HG03457 (cell line): ENCODE data around the gene APBA1.

Experiments used
- ATAC-seq: cut with Tn5 transposase; IDR thresholded peaks from one replicate; pipeline ENCODE4 v1.9.1; 2021; ENCODE audit warnings: moderate number of reproducible peaks; ENCODE audit not compliant: unreplicated experiment

The APBA1 gene

DNA sequence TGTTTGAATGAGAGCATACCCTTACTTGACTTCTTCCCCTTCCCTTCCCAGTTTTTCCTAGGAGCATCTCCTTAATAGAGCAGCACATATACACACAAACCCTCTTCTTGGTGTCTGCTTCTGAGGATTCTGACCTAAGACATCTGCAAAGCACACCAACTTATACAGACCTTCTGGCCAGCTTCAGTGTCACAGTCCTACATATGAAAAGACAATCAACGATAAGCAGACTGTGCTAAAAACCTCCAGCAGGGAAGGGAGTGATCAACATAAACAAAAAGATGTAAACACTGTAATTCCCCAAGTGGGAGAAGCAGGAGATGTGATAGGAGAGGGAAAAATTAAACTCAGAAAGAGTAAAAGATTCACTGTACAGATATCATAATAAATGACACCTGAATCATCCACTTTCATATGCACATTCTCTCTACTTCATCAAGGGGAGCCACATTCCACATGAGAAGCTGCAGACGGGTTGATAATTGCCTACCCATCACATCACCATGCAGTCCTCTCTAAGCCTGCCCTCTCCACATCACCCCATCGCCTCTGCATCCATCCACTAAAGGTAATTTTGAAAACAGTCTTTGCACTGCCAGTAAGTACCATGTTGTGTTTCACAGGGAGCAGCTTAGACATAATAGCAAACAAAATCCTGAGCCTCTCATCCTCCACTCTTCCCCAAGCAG lies 13.0 kb downstream of the APBA1 start:
- no peak for ATAC-seq

DNA sequence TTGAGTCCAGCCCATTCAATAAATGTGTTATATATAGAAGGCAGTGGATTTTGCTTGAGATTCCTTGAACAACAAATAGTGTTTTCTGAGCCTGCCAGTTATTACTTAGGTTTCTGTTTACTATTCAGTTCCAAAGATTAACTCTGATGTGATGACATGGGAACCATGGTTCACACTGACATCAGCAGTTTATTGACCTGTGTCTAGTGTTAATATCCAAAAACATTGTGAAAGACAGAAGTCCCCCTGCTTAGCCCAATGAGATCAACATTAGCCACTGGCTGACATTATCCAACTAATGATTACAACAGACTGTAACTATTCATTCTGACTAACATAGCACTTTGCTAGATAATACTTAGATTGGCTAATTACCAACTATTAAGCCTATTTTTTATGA lies 14.9 kb downstream of the APBA1 start:
- ATAC-seq, result no peak

DNA sequence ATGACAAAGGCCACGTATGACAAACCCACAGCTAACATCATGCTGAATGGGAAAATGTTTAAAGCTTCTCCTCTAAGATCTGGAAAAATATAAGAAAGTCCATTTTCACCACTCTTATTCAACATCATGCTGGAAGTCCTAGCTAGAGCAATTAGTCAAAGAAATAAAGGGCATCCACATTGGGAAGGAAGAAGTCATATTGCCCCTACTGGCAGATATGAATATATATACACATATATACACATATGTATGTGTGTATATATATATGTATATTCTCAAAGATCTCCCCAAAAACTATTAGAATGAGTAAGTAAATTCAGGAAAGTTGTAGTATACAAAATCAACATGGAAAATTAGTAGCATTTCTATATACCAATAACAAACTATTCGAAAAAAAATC lies 17.1 kb downstream of the APBA1 start:
- ATAC-seq, result no peak

DNA sequence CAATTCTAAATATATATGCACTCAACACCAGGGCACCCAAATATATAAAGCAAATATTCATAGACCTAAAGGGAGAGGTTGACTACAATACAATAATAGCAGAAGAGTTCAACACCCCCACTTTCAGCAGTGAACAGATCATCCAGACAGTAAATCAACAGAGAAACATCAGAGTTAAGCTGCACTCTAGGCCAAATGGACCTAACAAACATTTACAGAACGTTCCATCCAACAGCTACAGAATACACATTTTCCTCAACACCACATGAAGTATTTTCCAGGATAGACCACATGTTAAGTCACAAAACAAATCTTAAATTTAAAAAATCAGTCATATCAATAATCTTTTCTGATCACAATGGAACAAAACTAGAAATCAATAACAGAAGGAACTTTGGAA lies 18.9 kb downstream of the APBA1 start:
- ATAC-seq, result no peak

DNA sequence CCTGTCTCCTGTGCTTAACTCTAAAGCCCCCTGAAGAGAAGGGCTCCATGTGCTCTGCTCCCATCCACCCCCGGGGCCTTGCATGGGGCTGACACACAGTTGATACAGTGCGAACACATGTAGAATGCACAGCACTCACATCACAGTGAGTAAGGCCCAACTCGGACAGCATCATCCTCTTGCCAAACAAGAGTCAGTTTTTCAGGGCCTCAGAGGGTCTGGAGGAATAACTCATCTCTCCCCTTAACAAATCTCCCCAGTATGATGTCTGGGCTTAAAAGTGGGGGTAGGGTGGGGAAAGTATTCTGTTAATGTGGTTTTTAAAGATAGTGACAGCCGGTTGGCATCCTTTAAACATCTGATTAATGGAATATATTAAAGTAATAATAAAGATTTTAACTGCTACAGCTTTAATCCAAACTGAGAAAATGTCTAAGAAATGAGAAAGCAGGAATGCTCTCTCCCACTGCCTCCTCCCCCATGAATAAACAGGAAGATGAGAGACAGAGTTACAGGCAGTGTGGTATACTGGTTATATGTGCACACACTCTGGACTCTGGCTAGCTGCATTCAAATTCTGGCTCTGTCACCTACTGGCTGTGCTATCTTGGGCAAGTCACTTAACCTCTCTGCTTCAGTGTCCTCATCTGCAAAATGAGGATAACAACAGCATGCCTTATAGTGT lies 22.5 kb downstream of the APBA1 start:
- ATAC-seq, result no peak

DNA sequence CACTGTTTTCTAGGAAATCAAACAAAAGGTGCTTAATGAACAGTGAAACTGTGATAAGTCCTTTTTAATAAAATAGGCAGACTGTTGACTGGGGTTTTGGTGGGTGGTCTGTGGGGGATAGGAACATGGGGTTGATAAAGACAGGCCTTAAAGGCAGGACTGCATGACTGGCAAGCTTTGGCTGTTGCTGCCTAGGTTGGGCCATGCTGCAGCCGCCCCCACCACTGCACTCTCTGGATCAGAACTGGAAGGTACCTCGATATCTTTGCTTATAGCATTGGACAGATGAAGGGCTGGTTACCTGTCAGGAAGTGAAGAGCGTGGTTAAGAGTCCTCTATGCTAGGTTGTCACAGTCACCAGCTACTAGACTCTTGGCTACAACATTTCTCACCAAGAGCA lies 24.4 kb downstream of the APBA1 start:
- ATAC-seq, result no peak

DNA sequence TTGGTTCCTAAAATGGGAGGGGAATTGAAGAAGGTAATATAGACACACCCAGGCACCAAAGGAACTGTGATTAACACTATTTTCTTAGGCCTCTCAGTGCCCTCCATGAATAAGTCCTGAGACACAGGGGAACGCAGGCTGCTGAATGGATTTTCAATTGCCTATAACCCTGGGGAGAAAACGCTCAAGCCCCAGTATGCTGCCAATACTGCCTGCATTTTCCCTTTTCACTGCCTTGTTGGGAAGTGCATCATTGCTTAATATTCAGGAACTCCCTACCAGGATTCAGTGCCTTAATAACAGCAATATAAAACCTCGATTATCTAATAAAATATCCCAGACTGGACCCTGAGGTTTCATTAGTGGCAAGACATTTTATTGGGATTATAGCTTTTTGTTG lies 25.4 kb downstream of the APBA1 start:
- no peak for ATAC-seq

DNA sequence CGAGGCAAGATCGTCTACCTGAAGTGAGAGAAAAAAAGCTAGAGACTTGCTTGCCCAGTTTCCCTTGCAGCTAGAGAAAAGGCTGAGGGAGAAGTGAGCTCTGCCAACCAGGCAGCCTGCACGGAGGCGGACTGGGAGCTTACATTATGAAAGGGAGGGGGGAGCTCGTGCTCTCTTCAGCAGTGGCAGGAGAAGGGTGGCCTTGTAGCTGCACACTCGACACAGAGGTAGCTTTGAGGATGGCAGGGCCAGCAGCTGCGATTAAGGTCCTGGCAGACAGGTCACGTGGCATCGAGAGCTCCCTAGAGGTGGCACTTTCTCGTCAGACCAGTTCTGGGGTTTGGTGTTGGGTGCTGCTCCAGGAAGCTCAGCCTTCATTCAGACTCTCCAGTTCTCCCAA lies 26.7 kb downstream of the APBA1 start:
- no peak for ATAC-seq

DNA sequence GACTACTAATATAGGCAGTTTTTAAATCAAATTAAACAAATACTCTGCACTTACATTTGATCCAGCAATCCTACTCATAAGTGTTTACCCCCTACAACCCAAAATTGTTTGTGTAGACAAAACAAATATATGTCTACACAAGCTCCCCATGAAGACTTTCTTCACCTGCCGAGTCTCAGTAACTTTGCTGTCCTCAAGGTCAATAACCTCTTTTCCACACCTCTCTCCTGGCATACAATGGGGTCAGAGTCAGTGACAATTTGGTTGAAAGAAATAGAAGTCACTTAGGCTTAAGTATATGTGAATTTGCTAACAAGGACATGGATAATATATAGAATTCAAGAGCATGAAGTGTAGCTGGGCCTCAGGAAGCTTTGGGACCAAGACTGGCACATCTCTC lies 29.1 kb downstream of the APBA1 start:
- no peak for ATAC-seq

DNA sequence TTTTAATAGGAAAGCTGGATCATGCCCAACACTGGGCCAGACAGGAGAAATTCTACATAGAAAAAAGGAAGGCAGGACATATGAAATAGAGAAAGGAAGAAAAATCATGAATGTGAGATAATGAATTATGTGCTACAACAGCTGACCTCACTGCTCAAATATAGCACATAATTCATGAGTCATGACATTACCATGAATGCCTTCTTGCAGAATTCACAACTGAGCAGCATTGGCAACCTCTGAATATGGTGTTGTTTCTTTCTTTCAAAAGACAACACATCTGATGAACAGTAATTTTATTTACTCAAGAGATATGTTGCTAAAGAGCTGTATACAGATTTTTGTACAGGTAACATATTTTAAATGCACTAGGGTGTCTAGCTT lies 34.4 kb downstream of the APBA1 start:
- no peak for ATAC-seq

DNA sequence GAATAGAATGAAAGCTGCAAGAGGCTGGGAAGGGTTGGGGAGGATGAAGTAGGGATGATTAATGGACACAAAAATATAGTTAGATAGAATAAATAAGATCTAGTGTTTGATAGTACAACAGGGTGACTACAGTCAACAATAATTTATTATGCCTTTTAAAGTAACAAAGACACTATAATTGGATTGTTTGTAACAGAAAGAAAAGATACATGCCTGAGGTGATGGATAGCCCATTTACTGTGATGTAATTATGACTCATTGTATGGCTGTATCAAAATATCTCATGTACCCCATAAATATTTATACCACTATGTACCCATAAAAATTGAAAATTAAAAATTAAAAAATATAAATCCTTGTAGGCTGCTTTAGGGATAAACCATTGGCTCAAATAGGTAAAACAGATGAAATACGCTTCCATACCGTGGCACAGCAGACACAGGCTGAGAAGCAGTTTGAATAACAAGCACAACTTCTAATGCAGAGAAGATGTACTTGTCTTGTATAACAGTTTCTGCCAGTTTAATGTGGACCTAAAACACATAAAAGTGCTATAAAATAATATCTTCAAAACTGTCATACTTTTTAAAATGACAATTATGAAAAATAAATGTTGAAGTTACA lies 34.9 kb downstream of the APBA1 start:
- ATAC-seq, result no peak

DNA sequence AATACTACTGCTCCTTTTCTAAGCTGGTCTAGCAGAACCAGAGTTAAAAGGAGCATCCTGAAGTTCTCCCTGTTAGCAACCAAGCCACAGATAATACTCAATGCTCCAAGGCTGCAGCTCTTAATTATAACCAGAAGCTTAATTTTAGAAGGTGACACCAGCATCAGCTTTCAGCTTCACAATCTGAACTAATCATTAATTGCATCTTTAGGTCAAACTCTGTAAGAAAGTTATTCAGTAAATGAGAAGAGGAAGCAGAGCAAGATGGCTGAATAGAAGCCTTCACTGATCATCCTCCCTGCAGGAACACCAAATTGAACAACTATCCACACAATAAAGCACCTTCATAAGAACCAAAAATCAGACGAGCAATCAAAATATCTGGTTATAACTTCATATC lies 38.5 kb downstream of the APBA1 start:
- no peak for ATAC-seq

DNA sequence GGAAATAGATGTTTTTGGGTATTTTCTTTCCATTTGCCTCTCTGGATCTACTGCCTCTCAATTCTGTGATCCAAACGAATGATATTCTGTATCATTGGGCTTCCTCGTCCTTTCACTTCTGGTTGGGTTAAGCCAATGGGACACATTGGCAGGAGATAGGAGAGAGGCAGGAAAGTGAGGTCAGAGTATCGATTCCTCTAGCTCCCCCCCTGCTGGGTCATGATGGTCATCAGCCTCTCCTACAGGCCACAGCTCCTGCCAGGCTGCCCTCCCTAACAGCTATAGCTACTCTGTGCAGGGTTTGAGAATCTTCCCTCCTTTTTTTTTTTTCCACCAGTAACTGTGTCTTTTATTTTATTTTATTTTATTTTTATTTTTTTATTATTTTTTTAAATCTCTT lies 39.4 kb downstream of the APBA1 start:
- ATAC-seq, result no peak

DNA sequence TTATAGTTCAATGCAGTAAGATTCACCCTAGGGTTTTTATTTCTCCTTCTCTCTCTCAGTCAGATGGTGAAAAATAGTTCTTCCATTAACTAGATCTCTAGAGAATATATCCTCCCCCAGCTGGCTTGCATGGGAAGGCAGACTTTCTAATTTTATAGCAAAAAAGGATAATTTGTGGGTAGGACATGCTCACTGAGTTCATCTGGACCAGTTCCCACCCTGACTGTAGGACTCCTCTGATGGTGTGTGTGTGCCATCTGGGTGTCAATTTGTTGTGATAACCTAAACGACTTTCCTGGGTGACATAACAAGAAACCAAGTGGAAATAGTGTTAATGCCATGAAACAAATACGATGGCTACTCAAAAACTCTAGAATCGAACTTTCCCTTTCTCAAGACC lies 44.9 kb downstream of the APBA1 start:
- no peak for ATAC-seq

DNA sequence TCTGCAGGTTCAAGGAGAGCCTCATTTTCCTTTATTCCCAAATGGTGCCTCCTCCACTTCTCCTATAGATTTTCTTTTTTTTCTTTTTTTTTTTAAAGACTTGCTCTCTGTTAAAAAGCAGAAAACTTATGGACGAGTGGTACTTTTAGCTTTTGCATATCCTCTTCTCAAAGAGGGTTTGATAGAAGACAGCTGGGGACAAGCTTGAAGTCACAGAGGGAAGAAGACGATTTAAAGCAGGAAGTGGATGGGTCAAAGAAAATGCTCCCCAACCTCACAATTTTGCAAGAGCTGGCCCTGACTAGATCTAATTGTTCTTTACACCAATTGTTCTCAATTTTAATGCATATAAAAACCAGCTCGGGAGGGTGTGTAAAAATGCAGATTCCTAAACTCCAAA lies 48.9 kb downstream of the APBA1 start:
- ATAC-seq, result no peak

DNA sequence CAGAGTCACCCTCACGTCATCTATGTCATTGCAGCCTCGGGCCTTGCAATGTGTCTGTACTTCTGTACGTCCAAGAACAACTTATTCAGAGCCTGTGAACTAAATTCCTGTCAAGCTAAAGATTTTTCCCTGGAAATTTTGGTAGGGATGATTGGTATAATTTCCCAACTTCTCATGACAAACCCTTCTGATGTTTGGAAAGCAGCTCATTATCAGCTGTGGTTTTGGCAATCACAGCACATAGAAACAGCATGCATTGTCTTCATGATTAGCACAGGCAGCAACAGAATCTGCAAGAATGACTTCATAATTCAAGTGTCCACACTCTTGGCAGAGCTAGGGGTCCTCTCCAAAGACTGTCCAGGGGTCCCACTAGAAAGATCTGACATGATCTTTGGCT lies 49.5 kb downstream of the APBA1 start:
- no peak for ATAC-seq

DNA sequence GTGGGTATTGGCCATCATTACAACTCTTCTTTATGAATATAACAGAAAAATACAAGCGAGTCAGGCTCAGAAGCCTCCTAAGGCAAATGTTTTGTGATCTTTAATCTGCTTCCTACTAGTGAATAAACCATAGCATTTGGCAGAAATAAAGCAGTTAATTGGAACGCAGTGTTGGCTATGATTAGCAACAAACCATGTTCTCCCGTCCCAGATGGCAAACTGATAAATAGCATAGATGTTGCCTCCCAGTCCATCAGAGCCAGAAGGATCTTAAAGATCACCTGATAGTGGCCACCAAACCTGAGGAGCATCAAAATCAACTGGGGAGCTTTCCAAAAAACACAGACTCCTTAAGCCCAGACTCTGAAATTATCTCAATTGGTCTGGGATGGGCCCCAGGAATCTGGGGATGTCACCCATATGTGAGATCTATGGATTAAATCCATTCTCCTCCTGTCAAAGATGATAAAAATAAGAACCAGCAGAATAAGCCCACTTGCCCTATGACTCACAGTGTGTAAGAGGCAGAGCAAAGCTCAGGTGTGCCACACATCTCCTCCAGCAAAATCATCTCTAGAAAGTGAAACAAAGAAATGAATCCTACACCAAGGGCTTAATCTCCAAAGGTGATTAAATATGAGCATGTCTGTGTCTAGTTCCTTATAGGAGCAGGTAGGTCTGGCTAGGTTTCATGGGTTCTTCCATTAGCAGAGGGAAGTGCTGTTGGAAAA lies 50.3 kb downstream of the APBA1 start:
- no peak for ATAC-seq

DNA sequence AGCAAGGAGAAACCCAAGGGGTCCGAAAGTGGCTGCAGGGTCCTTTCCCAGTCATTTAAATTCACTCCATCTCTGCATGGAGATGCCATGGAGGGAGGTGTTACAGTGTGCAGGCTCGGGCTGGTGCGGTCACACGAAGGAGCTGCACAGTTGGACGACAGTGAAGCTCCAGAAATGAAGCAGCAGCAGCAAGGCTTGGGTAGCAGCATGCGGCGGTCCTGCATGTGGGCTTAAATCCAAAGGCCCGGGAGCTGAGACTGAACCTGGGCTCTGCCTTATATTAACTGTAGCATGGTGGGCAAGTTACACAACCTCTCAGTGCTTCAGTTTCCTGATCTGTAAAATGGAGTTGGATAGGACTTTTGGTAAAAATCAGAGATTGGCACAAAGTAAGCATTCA lies 51.4 kb downstream of the APBA1 start:
- no peak for ATAC-seq

DNA sequence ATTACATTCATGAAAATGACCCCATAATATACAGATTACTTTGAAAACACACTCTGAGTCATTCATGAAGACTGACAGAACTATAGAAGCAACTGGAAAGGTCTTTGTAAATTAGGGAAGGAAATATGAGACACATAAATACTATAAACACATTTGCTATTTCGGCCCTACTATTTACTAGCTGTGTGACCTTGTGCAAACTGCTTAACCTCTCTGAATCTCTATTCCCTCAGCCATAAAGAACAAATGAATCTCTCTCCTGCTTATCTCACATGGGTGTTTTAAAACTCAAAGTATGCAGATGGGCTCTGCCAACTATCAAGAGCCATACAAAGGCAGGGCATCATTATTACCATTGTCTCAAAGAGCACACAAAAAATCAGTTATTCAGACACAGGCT lies 52.9 kb downstream of the APBA1 start:
- no peak for ATAC-seq

DNA sequence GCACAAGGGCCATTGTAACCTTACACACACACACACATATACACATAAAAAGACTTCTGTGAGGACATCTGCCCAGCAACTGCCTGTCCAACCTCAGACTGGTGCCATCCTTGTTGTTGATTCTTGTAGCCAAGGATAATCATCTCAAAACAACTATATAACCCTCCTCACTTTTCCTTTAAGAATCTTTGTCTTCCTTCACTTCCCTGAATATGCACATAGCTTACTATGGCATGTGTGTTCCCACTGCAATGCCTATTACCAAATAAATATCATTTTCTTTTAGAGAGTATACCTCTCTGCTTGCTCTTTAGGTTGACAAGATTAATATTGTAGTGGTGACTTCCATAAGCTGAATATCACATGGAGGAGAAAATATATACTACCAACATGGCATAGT lies 55.2 kb downstream of the APBA1 start:
- ATAC-seq, result no peak

DNA sequence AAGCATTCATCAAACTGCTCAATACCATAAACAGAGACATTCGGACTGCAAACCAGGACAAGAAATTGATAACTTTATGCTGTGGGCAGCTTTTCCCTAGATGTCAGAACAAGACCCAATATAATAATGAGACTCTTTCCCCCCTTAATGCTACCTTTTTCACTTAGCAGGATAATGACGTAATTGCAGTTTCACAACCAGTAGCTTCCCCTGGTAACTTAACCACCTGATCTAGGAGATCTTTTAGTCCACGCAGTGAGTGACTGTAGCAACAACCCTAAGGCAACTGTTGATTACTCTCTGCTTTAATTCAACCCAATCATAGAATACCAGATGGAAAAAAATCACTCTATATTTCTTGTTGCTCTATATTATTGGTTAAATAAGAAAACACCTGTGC lies 56.3 kb downstream of the APBA1 start:
- ATAC-seq, result no peak

DNA sequence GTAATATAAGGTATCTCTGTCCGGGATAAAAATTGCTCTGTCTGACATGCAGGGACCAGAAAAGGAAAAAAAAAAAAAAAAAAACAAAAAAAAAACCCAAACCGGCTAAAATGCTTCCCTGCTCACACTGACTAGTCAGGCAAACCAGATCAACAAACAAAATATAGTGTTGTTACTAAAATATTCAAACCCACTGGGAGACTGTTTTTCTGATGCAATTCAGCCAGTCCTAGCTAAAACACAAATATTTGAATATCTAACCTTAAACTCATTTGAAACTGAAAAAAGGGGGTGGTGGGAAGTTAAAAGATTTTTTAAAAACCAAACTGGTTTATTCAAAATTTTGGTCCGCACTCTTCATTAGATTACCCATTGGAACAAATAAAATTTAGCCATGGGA lies 61.0 kb downstream of the APBA1 start:
- ATAC-seq, result no peak
